ENCODE measurements around the gene ATP10A. TPM values are rescaled to one million over a fixed set of nuclear protein-coding genes. Genes with fewer than 3 reads are reported as not detected.

The ATP10A gene
- polyA plus RNA-seq, 3 donors = 0.71 to 3.9 (median 0.92) TPM

GRCh38 chr15:25771338-25771706 is 91.8 kb downstream of the ATP10A start:
- no peak overlapping the region for H3K9ac ChIP-seq (ENCODE audit: insufficient read depth, low read length, poor library complexity, severe bottlenecking)
- no peak overlapping the region for H2AFZ ChIP-seq (ENCODE audit: insufficient read depth, low read depth, low read length, poor library complexity, severe bottlenecking)
- peaks cover 0 to 7% of the 10 kb centered on the region in 2 donors for H3K9me3 ChIP-seq (replicated peaks in 1 of 2; ENCODE audit: control insufficient read depth in 1 of 2, insufficient read depth in 1 of 2, low read length in 2 of 2)
- H3K4me1 ChIP-seq (ENCODE audit: control insufficient read depth in 1 of 2, insufficient read depth in 2 of 2, low read length in 2 of 2) = peaks cover 3 to 9% of the 10 kb centered on the region in 2 donors
- TF ChIP-seq CTCF (IDR thresholded peaks at IDR 0.05) = no peak
- no peak overlapping the region for H3K4me3 ChIP-seq (replicated peaks in 1 of 3; ENCODE audit: low read depth in 2 of 3, low read length in 3 of 3)
- H3K4me2 ChIP-seq (replicated peaks; ENCODE audit: extremely low read depth, low read length, poor library complexity, severe bottlenecking) = no peak overlapping the region
- H3K36me3 ChIP-seq (replicated peaks in 1 of 2; ENCODE audit: control insufficient read depth in 1 of 2, insufficient read depth in 2 of 2, low read length in 2 of 2) = no peaks in the 10 kb centered on the region
- peaks cover 0 to 3% (median 2%) of the 10 kb centered on the region in 3 donors for H3K27me3 Mint-ChIP-seq (ENCODE audit: low read depth in 3 of 3)
- no peaks in the 10 kb centered on the region for H4K20me1 ChIP-seq (ENCODE audit: insufficient read depth, low read length)
- intact Hi-C loops (cut with micrococcal nuclease) = no loop called here
- H3K36me3 Mint-ChIP-seq = peaks cover 3 to 4% of the 10 kb centered on the region in 2 donors
- peaks cover 20% of the 10 kb centered on the region for H3K4me1 Mint-ChIP-seq
- peaks cover under 1 to 5% (median 4%) of the 10 kb centered on the region in 7 donors for H3K9me3 Mint-ChIP-seq
- DNase-seq = no peak
- peak overlapping the region in 1 of 7 donors; percentile 76 for H3K27ac Mint-ChIP-seq
- H3K79me2 ChIP-seq (ENCODE audit: insufficient read depth, low read length) = no peaks in the 10 kb centered on the region
- no CpG with 5 or more reads among the region's 1 CpG for WGBS (ENCODE audit: insufficient coverage)
- no peak overlapping the region for H3K27ac ChIP-seq (ENCODE audit: low read depth in 1 of 2, low read length in 2 of 2)
- no peaks in the 10 kb centered on the region for H3K27me3 ChIP-seq (ENCODE audit: control insufficient read depth in 2 of 2, insufficient read depth in 2 of 2, low read length in 2 of 2)
- no peak overlapping the region for H3K4me3 Mint-ChIP-seq

GRCh38 chr15:25770618-25771337 is 92.3 kb downstream of the ATP10A start:
- peaks cover 0 to 3% (median 2%) of the 10 kb centered on the region in 3 donors for H3K27me3 Mint-ChIP-seq (ENCODE audit: low read depth in 3 of 3)

More at GRCh38 chr15:25770618-25771337, 92.3 kb downstream of the ATP10A start:
- peaks cover 0 to 10% of the 10 kb centered on the region in 2 donors for H3K9me3 ChIP-seq (replicated peaks in 1 of 2; ENCODE audit: control insufficient read depth in 1 of 2, insufficient read depth in 1 of 2, low read length in 2 of 2)
- H3K4me1 ChIP-seq (ENCODE audit: control insufficient read depth in 1 of 2, insufficient read depth in 2 of 2, low read length in 2 of 2) = peaks cover 3 to 9% of the 10 kb centered on the region in 2 donors
- 95% methylated on average over 7 of the region's 14 CpGs for WGBS (ENCODE audit: insufficient coverage)
- Mint-ChIP-seq H3K27ac (no peak overlapping the region), H3K4me3 (no peak overlapping the region), H3K9me3 (peaks cover 5 to 10% (median 9%) of the 10 kb centered on the region in 7 donors), H3K36me3 (peaks cover 4 to 9% of the 10 kb centered on the region in 2 donors), H3K4me1 (peaks cover 20% of the 10 kb centered on the region)
- no peak for TF ChIP-seq CTCF (IDR thresholded peaks at IDR 0.05)
- intact Hi-C loops (cut with micrococcal nuclease) = no loop called here
- no peak for DNase-seq
- H2AFZ ChIP-seq (ENCODE audit: insufficient read depth, low read depth, low read length, poor library complexity, severe bottlenecking) = no peak overlapping the region
- H3K4me3 ChIP-seq (replicated peaks in 1 of 3; ENCODE audit: low read depth in 2 of 3, low read length in 3 of 3) = no peak overlapping the region
- H3K9ac ChIP-seq (ENCODE audit: insufficient read depth, low read length, poor library complexity, severe bottlenecking) = no peak overlapping the region
- no peaks in the 10 kb centered on the region for H4K20me1 ChIP-seq (ENCODE audit: insufficient read depth, low read length)
- H3K27me3 ChIP-seq (ENCODE audit: control insufficient read depth in 2 of 2, insufficient read depth in 2 of 2, low read length in 2 of 2) = no peaks in the 10 kb centered on the region
- no peak overlapping the region for H3K4me2 ChIP-seq (replicated peaks; ENCODE audit: extremely low read depth, low read length, poor library complexity, severe bottlenecking)
- H3K79me2 ChIP-seq (ENCODE audit: insufficient read depth, low read length) = no peaks in the 10 kb centered on the region
- H3K36me3 ChIP-seq (replicated peaks in 1 of 2; ENCODE audit: control insufficient read depth in 1 of 2, insufficient read depth in 2 of 2, low read length in 2 of 2) = peaks cover 0 to 5% of the 10 kb centered on the region in 2 donors
- H3K27ac ChIP-seq (ENCODE audit: low read depth in 1 of 2, low read length in 2 of 2) = no peak overlapping the region

Data from CD14-positive monocyte (primary cell).